ENCODE measurements around the gene LPAR1.

GRCh38 chr9:110844121-110844520 is 194.1 kb downstream of the LPAR1 start:
- TF ChIP-seq POLR2AphosphoS5 (IDR thresholded peaks at IDR 0.05; ENCODE audit: low read depth, low read length): no peak
- TF ChIP-seq POLR2A (IDR thresholded peaks at IDR 0.05; ENCODE audit: low read depth, low read length): no peak
- TF ChIP-seq PAX5 (IDR thresholded peaks at IDR 0.05; ENCODE audit: insufficient read depth, low read length, severe bottlenecking): no peak
- TF ChIP-seq TAF1 (IDR thresholded peaks at IDR 0.05; ENCODE audit: low read depth, low read length): no peak
- no peak for TF ChIP-seq POU2F2 (IDR thresholded peaks at IDR 0.05; ENCODE audit: low read depth, low read length)

Measured in GM12891 (cell line).